A673 (cell line): ENCODE data around the gene TFB1M. TPM values are rescaled to one million over a fixed set of nuclear protein-coding genes. Genes with fewer than 3 reads are reported as not detected.

Experiments
- BruUV-seq: library from RNA; stranded (reverse); fragments of 400-500 nt; replicated peaks from 2 replicates; lab custom pipeline; 2021; lab: Mats Ljungman, UMichigan
- CTCF ChIA-PET: fragments of 300-600 bp; sonication (Branson Sonifier 250); formaldehyde crosslinking; loops from one replicate; lab custom pipeline; 2022; ENCODE audit warnings: antibody characterized with exemption; lab: Charles Lee
- POLR2A ChIA-PET: fragments of 300-600 bp; sonication (Branson Sonifier 250); formaldehyde crosslinking; loops from one replicate; lab custom pipeline; 2022; ENCODE audit warnings: antibody characterized with exemption; ENCODE audit not compliant: low non-redundant PET; lab: Charles Lee
- DNase-seq: peaks from one replicate; pipeline ENCODE4 v3.0.0-alpha.2; 2015; ENCODE audit warnings: low spot score
- H3K27ac ChIP-seq: fragments of 200-600 bp; sonication (generic); 2 replicates; pipeline ENCODE4 v1.5.1; 2016; ENCODE audit warnings: mixed run types, low read depth, mild to moderate bottlenecking, mixed read lengths, antibody characterized with exemption, low read length; ENCODE audit not compliant: poor library complexity, severe bottlenecking
- H3K27me3 ChIP-seq: fragments of 200-600 bp; sonication (generic); replicated peaks from 2 replicates; pipeline ENCODE4 v1.6.1; 2017; ENCODE audit warnings: mixed run types, low read depth, mild to moderate bottlenecking, mixed read lengths, antibody characterized with exemption, low read length; ENCODE audit not compliant: insufficient read depth, poor library complexity
- H3K36me3 ChIP-seq: fragments of 200-600 bp; sonication (generic); 2 replicates; pipeline ENCODE4 v1.6.1; 2016; ENCODE audit warnings: mixed run types, mild to moderate bottlenecking, mixed read lengths, antibody characterized with exemption, low read length; ENCODE audit not compliant: insufficient read depth, poor library complexity, severe bottlenecking
- H3K4me1 ChIP-seq: fragments of 200-600 bp; sonication (generic); 2 replicates; pipeline ENCODE4 v1.6.1; 2017; ENCODE audit warnings: mixed run types, mild to moderate bottlenecking, mixed read lengths, antibody characterized with exemption, low read length; ENCODE audit not compliant: insufficient read depth, poor library complexity, severe bottlenecking
- H3K4me3 ChIP-seq: fragments of 200-600 bp; sonication (generic); 2 replicates; pipeline ENCODE4 v1.5.1; 2016; ENCODE audit warnings: low read depth, mixed run types, mild to moderate bottlenecking, mixed read lengths, low read length; ENCODE audit not compliant: poor library complexity, severe bottlenecking
- H3K9me3 ChIP-seq: fragments of 200-600 bp; sonication (generic); 2 replicates; pipeline ENCODE4 v1.6.1; 2016; ENCODE audit warnings: mixed run types, low read depth, mild to moderate bottlenecking, mixed read lengths, antibody characterized with exemption, low read length; ENCODE audit not compliant: poor library complexity, severe bottlenecking
- EZH2 ChIP-seq: fragments of 200-600 bp; sonication (generic); IDR thresholded peaks from 2 replicates; pipeline ENCODE4 v1.6.1; 2017; ENCODE audit warnings: borderline replicate concordance, low read depth, mild to moderate bottlenecking, mixed read lengths, antibody characterized with exemption, low read length; ENCODE audit not compliant: poor library complexity, severe bottlenecking
- intact Hi-C: fragments of 100-400 bp; cut with micrococcal nuclease; formaldehyde crosslinking; loops from one replicate; pipeline ENCODE4 v1.10.0; 2022; ENCODE audit not compliant: unreplicated experiment
- total RNA-seq: library from RNA; stranded (reverse); gene quantifications from 2 replicates; pipeline ENCODE4 v1.2.3, GENCODE V29; 2021
- TF ChIP-seq, protein P1 (sequence below): fragments of 300-800, 200-600 bp; sonication (generic); conservative IDR thresholded peaks from 2 replicates; pipeline ENCODE4 v1.5.1; 2017; ENCODE audit warnings: low read depth, mild to moderate bottlenecking, antibody characterized with exemption, low read length, moderate library complexity, mixed read lengths

TFB1M gene
- total RNA-seq, 1 experiment from 2014 or later: 40.3 TPM

DNA sequence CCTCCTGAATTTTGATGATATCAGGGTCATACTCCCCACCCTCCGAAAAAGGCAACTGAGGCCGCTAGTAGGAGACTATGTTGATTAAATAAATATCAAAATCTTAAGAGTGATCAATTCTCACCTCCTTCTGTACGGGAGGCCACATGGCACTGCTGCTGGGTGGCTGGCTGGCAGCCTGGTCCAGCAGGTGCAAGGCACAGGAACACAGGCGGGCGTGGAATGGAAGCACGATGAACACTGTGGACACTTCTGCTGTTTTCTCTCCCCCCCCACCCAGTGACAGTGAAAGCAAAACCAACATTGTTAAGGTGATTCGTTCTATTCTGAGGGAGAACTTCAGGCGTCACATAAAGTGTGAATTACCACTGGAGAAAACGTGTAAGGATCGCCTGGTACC lies 60.1 kb downstream of the TFB1M start:
- Histone ChIP-seq H3K27me3 (no peaks in the 10 kb centered on the region), H3K27ac (no peak overlapping the region), H3K4me1 (no peaks in the 10 kb centered on the region), H3K9me3 (no peaks in the 10 kb centered on the region), H3K36me3 (peaks cover 40% of the 10 kb centered on the region), H3K4me3 (no peak overlapping the region)
- CTCF ChIA-PET: no interaction called here
- POLR2A ChIA-PET: no interaction called here
- DNase-seq: no peak
- intact Hi-C loops: no loop called here
- no TSS peak for BruUV-seq
- TF ChIP-seq EZH2: no peak
- TF ChIP-seq, protein P1, sequence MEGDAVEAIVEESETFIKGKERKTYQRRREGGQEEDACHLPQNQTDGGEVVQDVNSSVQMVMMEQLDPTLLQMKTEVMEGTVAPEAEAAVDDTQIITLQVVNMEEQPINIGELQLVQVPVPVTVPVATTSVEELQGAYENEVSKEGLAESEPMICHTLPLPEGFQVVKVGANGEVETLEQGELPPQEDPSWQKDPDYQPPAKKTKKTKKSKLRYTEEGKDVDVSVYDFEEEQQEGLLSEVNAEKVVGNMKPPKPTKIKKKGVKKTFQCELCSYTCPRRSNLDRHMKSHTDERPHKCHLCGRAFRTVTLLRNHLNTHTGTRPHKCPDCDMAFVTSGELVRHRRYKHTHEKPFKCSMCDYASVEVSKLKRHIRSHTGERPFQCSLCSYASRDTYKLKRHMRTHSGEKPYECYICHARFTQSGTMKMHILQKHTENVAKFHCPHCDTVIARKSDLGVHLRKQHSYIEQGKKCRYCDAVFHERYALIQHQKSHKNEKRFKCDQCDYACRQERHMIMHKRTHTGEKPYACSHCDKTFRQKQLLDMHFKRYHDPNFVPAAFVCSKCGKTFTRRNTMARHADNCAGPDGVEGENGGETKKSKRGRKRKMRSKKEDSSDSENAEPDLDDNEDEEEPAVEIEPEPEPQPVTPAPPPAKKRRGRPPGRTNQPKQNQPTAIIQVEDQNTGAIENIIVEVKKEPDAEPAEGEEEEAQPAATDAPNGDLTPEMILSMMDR: no peak

DNA sequence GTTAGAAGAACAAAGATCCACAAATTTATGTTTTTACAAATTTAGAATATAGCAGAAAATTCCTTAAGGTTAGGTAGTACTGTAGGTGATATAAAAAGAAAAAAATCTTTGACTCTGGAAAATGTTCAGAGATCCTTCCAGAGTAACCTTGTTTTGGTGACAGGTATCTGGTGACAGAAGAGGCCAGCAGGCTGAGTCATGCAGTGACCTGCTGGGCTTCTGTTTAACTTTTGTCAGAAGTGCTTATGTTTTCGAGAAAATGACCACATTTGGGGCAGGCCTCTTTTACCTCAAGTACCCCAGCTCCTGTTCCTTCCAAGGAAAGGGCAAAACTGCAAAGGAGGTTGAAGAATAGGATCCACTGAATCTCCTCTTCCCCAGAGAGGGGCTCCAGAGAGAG lies 60.9 kb downstream of the TFB1M start:
- intact Hi-C loops: no loop called here
- ChIA-PET POLR2A (no interaction called here), CTCF (no interaction called here)

DNA sequence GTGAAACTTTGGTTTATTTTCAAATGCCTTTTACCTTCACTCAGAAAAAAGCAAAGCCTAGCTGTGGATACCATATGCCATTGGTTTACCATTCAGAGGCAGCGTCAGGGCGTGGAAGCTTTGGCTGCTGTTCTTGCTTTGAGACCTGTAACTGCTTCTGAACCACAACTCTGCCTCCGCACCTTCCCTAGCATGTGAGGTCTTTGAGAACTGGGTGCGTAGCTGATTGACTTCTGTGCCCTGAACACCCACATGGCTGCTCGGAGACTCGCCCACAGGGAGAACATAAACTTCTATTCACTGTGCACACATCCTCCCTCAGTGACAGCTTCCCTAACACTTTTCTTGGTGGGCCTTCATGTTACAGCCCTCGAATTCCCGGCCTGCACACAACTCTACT lies 61.7 kb downstream of the TFB1M start:
- BruUV-seq: no TSS peak
- TF ChIP-seq, protein P1: no peak
- TF ChIP-seq EZH2: no peak
- no peak overlapping the region for H3K27ac ChIP-seq
- POLR2A ChIA-PET: no interaction called here
- CTCF ChIA-PET: no interaction called here
- peaks cover 28% of the 10 kb centered on the region for H3K36me3 ChIP-seq
- no peaks in the 10 kb centered on the region for H3K9me3 ChIP-seq
- DNase-seq: no peak
- intact Hi-C loops: no loop called here
- H3K4me3 ChIP-seq: no peak overlapping the region
- no peaks in the 10 kb centered on the region for H3K27me3 ChIP-seq
- no peaks in the 10 kb centered on the region for H3K4me1 ChIP-seq

More for the DNA sequence above, 60.9 kb downstream of the TFB1M start:
- Histone ChIP-seq H3K36me3 (peaks cover 33% of the 10 kb centered on the region), H3K27ac (no peak overlapping the region), H3K9me3 (no peaks in the 10 kb centered on the region), H3K4me3 (no peak overlapping the region), H3K4me1 (no peaks in the 10 kb centered on the region), H3K27me3 (no peaks in the 10 kb centered on the region)
- no peak for DNase-seq
- no TSS peak for BruUV-seq
- TF ChIP-seq, protein P1: no peak
- no peak for TF ChIP-seq EZH2
